BJ (cell line): Measurements from ENCODE around the gene PHRF1. TPM values are rescaled to one million over a fixed set of nuclear protein-coding genes. Genes with fewer than 3 reads are reported as not detected.

Experiments used
- CTCF ChIA-PET: fragments of 350-600 bp; formaldehyde crosslinking; extraction: SDS; loops from one replicate; lab custom pipeline; 2021; ENCODE audit warnings: antibody characterized with exemption, inconsistent platforms; lab: Yijun Ruan, JAX
- POLR2A ChIA-PET: fragments of 300-600 bp; sonication (Branson Sonifier 250); formaldehyde crosslinking; extraction: SDS; loops from one replicate; lab custom pipeline; 2021; ENCODE audit warnings: antibody characterized with exemption; lab: Charles Lee
- DNase-seq: peaks from one replicate; pipeline ENCODE4 v3.0.0-alpha.2; 2011; ENCODE audit warnings: low read depth
- H3K27me3 ChIP-seq: 2 replicates; pipeline ENCODE4 v1.6.0; 2011; ENCODE audit warnings: low read length; ENCODE audit not compliant: control insufficient read depth, insufficient read depth
- H3K36me3 ChIP-seq: 2 replicates; pipeline ENCODE4 v1.5.1; 2011; ENCODE audit warnings: low read length; ENCODE audit not compliant: control insufficient read depth, insufficient read depth
- H3K4me3 ChIP-seq: 2 replicates; pipeline ENCODE4 v1.5.1; 2011; ENCODE audit warnings: low read depth, mild to moderate bottlenecking, control low read depth, low read length
- CTCF ChIP-seq: IDR thresholded peaks from 2 replicates; pipeline ENCODE4 v1.5.1; 2011; ENCODE audit warnings: low read depth, mild to moderate bottlenecking, control low read depth, inconsistent platforms, low read length, moderate library complexity; ENCODE audit not compliant: insufficient read depth
- polyA plus RNA-seq: library from polyadenylated mRNA; depleted of rRNA; stranded (reverse); fragments of >200 nt; gene quantifications from 2 replicates; pipeline ENCODE4 v1.2.3, GENCODE V29; 2011

PHRF1 gene
- polyA plus RNA-seq, 1 experiment = 10.7 TPM

GRCh38 chr11:532986-533585, 43.2 kb upstream of the PHRF1 start:
- ChIA-PET CTCF (interaction anchor here (2.7 kb wide), 1 partner anchor 14 kb away, joined by 13 read pairs; no protein-coding TSS in a partner anchor), POLR2A (no interaction called here)
- Histone ChIP-seq H3K4me3 (no peak overlapping the region), H3K27me3 (no peaks in the 10 kb centered on the region), H3K36me3 (peaks cover 22% of the 10 kb centered on the region)
- DNase-seq = no peak
- no peak for TF ChIP-seq CTCF

- ChIA-PET CTCF (interaction anchor here (0.8 to 2.7 kb wide), 3 partner anchors 9 to 15 kb away, joined by 3 to 13 read pairs (median 4); no protein-coding TSS in a partner anchor), POLR2A (no interaction called here)
- H3K27me3 ChIP-seq = no peaks in the 10 kb centered on the region
- peaks cover 22% of the 10 kb centered on the region for H3K36me3 ChIP-seq
- TF ChIP-seq CTCF = no peak
- peak overlapping the region; percentile 65 for H3K4me3 ChIP-seq
- DNase-seq = no peak
These were observed 42.5 kb upstream of the PHRF1 start for GRCh38 chr11:533586-534395.

GRCh38 chr11:534396-535209, 41.7 kb upstream of the PHRF1 start:
- H3K27me3 ChIP-seq = no peaks in the 10 kb centered on the region
- no peak for TF ChIP-seq CTCF
- ChIA-PET CTCF (interaction anchor here (0.8 to 2.7 kb wide), 4 partner anchors 9 to 85 kb away, joined by 3 to 13 read pairs (median 4); no protein-coding TSS in a partner anchor), POLR2A (no interaction called here)
- DNase-seq = no peak
- H3K36me3 ChIP-seq = peaks cover 22% of the 10 kb centered on the region
- H3K4me3 ChIP-seq = peak overlapping the region; percentile 65

GRCh38 chr11:535210-535518, 41.1 kb upstream of the PHRF1 start:
- Histone ChIP-seq H3K36me3 (peaks cover 22% of the 10 kb centered on the region), H3K27me3 (no peaks in the 10 kb centered on the region), H3K4me3 (peak overlapping the region; percentile 65)
- no peak for TF ChIP-seq CTCF
- CTCF ChIA-PET = interaction anchor here (1.0 to 2.7 kb wide), 3 partner anchors 16 to 86 kb away, joined by 3 to 13 read pairs (median 5); no protein-coding TSS in a partner anchor
- POLR2A ChIA-PET = no interaction called here
- no peak for DNase-seq
